Stimulated activated CD8-positive, alpha-beta memory T cell treated with anti-CD3 and anti-CD28 coated beads, Interleukin-7, amount 100 ng/mL, for 4 hours (primary cell): Measurements from ENCODE around the gene CCDC120.

ENCODE experiments used
- DNase-seq, 2 donors: peaks; one replicate each; pipeline ENCODE4 v3.0.0-alpha.2; 2020; ENCODE audit warnings: low read depth in 2 of 2

CCDC120 gene

DNA sequence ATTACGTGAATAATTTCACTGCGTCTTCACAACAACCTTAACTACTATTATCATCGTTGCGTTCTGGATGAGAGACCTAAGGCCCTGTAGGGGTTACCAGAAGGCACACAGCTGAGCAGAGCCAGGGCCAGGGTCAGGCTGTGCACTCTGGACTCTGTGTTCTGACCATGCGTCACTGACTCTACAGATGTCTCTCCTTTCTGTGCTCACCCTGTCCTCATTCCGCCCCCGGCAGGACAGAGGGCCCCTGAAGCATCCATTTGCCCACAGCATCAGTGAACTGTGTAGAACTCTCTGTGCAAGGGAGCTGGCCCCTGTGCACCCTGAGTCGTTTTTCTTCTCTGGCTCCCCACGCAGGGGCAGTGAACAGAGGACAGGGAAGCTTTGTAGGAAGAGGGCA is 43.4 kb downstream of the CCDC120 start:
- DNase-seq, result no peak

DNA sequence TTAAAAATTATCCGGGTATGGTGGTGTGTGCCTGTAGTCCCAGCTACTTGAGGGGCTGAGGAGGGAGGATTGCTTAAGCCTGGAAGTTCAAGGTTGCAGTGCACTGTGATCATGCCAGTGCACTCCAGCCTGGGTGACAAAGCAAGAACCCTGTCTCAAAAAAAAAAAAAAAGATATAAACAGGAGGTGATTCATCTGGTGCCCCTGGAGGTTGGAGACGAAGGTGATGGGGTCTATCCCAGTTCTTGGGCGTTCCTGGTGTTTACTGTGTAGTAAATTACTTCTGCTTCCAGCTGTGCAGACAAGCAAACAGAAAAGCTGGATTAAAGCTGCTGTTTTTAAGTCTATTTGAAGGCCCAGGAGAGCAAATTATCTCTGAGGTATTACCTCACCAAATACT is 44.8 kb downstream of the CCDC120 start:
- DNase-seq, result no peak

DNA sequence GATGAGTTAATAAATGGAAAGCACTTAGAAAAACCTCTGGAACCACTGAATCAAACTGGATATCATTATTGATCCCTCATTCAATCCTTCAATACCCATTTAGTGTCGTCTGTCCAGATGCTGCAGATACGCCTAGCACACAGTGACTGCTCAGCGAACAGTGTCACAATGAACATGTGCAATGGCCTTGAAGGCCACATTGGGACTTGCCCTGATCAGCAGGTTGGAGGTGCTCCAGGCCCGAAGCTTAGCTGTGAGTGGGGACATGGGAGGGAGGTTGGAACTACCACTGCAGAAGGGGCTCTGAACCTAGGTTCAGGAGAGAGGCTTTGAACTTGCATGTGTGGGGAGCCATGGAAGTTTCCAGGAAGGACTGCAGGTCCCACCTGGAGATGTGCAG is 47.5 kb downstream of the CCDC120 start:
- no peak for DNase-seq

DNA sequence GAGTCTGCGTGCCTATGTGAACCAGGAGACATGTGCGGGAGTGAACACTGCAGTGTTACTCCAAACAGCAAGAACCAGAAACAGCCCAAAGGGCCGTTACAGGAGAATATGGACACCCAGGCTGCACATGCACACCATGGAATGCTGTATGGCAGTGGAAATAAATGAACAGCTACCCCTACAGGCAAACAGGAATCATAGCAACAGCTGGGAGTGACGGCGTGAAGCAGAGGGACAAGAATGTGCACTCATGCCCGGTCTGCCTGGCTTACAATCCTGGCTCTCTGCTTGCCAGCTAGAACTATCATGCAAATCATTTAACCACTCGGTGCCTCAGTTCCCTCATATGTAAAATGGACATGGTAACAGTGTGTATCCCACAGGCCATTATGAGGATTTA is 48.1 kb downstream of the CCDC120 start:
- no peak for DNase-seq

DNA sequence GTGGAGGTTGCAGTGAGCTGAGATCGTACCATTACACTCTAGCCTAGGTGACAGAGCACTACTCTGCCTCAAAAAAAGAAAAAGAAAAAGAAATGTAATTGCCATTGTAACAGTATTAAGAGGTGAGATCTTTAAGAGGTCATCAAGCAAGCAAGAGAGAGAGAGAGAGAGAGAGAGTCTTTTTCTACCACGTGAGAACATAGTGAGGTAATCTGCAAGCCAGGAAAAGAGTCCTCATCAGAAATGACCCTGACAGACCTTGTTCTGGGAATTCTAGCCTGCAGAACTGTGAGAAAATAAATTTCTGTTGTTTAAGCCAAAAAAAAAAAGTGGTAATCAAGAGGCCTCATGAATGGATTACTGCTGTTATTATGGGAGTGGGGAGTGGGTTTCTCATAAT is 49.8 kb downstream of the CCDC120 start:
- no peak for DNase-seq

DNA sequence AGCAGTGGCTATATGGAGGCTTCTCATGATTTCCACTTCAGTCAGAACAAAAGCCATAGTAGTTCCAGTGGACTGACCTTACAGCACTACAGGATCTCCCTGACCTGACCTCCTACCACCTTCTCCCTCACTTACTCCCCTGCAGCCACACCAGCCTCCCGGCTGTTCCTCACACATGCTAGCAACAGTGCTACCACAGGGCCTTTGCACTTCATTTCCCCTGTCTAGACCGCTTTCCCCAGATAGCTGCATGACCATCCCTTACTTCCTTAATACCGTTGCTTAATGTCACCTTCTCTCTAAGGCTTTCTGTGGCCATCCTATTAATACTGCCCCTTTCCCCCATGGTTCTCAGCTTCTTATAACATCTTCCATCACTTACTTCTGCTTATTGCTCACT is 51.6 kb downstream of the CCDC120 start:
- DNase-seq, result no peak

DNA sequence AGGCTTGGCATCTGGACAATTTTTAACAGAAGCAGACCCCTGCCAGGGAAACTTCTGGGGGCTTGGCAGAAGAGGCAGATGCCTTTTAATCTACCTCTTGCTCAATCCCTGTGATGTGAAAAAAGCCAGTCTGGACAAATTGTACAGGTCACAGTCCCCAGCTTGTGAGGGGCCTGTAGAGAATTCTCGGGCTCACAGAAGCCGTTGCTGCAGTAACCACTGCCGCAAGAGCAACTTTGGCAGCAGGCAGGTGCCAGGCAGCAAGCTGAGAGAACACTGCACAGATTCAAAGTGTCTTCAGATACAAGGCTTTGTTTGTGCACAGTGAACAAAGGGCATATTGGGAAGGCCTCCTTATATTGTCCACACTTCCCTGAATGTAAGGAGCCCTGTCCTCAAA is 53.0 kb downstream of the CCDC120 start:
- no peak for DNase-seq

DNA sequence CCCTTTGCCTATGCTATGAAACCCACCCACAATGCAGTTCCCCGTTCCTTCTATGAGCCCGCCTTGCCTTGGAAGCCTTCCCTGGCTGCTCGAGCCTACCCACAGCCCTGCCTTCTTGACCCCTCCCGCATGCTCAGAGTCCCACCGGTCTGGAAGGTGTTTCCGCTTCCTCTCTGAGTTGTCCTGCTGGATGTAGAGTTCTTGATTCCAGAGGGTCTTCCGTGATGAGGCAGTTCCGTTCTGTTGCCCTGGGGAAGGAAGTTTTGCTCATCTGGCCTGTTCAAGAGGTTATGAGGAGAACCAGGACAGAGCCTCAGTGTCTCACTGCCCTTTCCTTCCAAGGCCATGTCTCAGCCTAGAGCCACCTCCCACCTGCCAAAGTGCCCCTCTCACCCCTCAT is 57.3 kb downstream of the CCDC120 start:
- DNase-seq, result no peak

DNA sequence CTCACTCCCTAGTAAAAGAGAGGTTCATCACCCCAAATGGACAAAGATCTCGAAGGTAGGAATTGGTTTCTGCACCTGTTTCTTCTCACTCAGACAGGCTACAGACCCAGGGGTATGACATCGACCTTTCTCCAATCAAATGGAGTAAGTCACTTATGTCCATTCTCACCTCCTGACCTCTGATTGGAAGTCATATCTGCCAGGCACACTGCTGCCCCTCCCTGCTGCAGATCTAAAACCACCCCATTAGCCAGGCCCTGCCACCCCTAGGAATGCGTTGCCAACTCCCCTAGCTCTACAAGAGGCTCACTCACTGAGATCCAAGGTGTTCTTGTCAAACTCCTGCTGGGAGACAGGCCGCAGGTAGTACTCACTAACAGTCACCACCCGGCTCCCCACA is 57.9 kb downstream of the CCDC120 start:
- no peak for DNase-seq

DNA sequence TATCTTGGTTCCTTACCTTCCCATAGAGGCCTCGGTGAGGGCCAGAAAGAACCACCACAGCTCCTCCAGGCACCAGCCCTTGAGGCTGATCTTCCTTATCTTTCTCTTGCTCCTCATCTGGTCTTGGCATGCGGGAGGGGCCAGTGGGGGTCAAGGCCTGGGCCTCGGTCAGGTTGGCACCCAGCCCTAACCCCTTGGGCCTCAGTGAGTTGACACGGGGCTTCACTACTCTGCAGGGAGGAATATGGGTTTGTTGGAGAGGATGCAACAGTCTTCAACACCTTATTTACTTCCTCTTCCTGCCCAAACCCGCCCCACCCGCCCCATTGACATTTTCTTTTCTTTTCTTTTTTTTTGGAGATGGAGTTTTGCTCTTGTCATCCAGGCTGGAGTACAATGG is 58.8 kb downstream of the CCDC120 start:
- DNase-seq, result no peak
